GM23338 (cell line): ENCODE data around the gene ISOC2.

ENCODE experiments used
- CTCF ChIP-seq, 2 experiments: fragments of 200-600 bp in 1 of 2; sonication (generic) in 1 of 2; conservative IDR thresholded peaks; 2 replicates each; pipeline versions ENCODE4 v1.5.1 to v1.6.1; 2016 to 2017; ENCODE audit warnings: antibody characterized with exemption in 2 of 2, low read depth in 2 of 2, mild to moderate bottlenecking in 2 of 2, moderate library complexity in 1 of 2
- EZH2 ChIP-seq: fragments of 200-600 bp; sonication (generic); IDR thresholded peaks from one replicate; pipeline ENCODE4 v1.8.0; 2017; ENCODE audit warnings: antibody characterized with exemption, mild to moderate bottlenecking, low read depth; ENCODE audit not compliant: unreplicated experiment

- TF ChIP-seq CTCF (conservative IDR thresholded peaks at IDR 0.05; ENCODE audit: low read depth in 2 of 2) (no peak), EZH2 (no peak)
Measured at GRCh38 chr19:55497763-55498162, 36.3 kb upstream of the ISOC2 start.
